Ishikawa (cell line): ENCODE data around the gene CREB3L2.

Source experiments
- CEBPB ChIP-seq: IDR thresholded peaks from 2 replicates; pipeline ENCODE4 v1.6.1; 2012
- EGR1 ChIP-seq: IDR thresholded peaks from 2 replicates; pipeline ENCODE4 v1.6.1; 2012
- EP300 ChIP-seq: IDR thresholded peaks from 2 replicates; pipeline ENCODE4 v1.6.1; 2012; ENCODE audit warnings: borderline replicate concordance
- FOXM1 ChIP-seq: IDR thresholded peaks from 2 replicates; pipeline ENCODE4 v1.6.1; 2012; ENCODE audit warnings: low read depth, borderline replicate concordance
- MAX ChIP-seq: IDR thresholded peaks from 2 replicates; pipeline ENCODE4 v1.6.1; 2012
- NFIC ChIP-seq: IDR thresholded peaks from 2 replicates; pipeline ENCODE4 v1.6.1; 2012
- RAD21 ChIP-seq: IDR thresholded peaks from 2 replicates; pipeline ENCODE4 v1.6.1; 2012; ENCODE audit warnings: low read depth
- REST ChIP-seq: IDR thresholded peaks from 2 replicates; pipeline ENCODE4 v1.6.1; 2012; ENCODE audit warnings: low read depth, mild to moderate bottlenecking
- TAF1 ChIP-seq: IDR thresholded peaks from 2 replicates; pipeline ENCODE4 v1.6.1; 2012; ENCODE audit warnings: low read depth, mild to moderate bottlenecking
- TCF12 ChIP-seq: IDR thresholded peaks from 2 replicates; pipeline ENCODE4 v1.6.1; 2012; ENCODE audit warnings: low read depth
- TEAD4 ChIP-seq: IDR thresholded peaks from 2 replicates; pipeline ENCODE4 v1.6.1; 2012
- USF1 ChIP-seq: IDR thresholded peaks from 2 replicates; pipeline ENCODE4 v1.6.1; 2012
- YY1 ChIP-seq: IDR thresholded peaks from 2 replicates; pipeline ENCODE4 v1.6.1; 2012; ENCODE audit warnings: low read depth

GRCh38 chr7:137903382-137904169, 98.3 kb downstream of the CREB3L2 start:
- no peak for TF ChIP-seq REST
- no peak for TF ChIP-seq TEAD4
- no peak for TF ChIP-seq TCF12
- no peak for TF ChIP-seq EP300
- no peak for TF ChIP-seq CEBPB
- TF ChIP-seq TAF1: no peak
- peak; percentile 87 for TF ChIP-seq RAD21
- TF ChIP-seq EGR1: no peak
- no peak for TF ChIP-seq YY1
- TF ChIP-seq USF1: no peak
- no peak for TF ChIP-seq MAX
- TF ChIP-seq FOXM1: no peak
- no peak for TF ChIP-seq NFIC
